H9 (cell line): ENCODE measurements around the gene TRIM67. TPM values are rescaled to one million over a fixed set of nuclear protein-coding genes. Genes with fewer than 3 reads are reported as not detected.
A peak's percentile ranks its signal among the peaks of the same experiment; 100 is the strongest.
"Not testable (repeated sequence)": the region's sequence is repeated elsewhere in the genome, so short reads cannot be mapped to it uniquely, and the experiment has no call there.

Experiments
- DNase-seq: peaks from one replicate; pipeline ENCODE4 v3.0.0-alpha.2; 2017
- H2AFZ ChIP-seq: one replicate; pipeline ENCODE4 v1.6.1; 2013; ENCODE audit warnings: mild to moderate bottlenecking, low read length, control low read depth, moderate library complexity
- H2AK5ac ChIP-seq: 2 replicates; pipeline ENCODE4 v1.6.1; 2013; ENCODE audit warnings: low read length, control low read depth, mixed read lengths; ENCODE audit not compliant: insufficient read length
- H2BK120ac ChIP-seq: one replicate; pipeline ENCODE4 v1.6.1; 2013; ENCODE audit warnings: low read depth, mild to moderate bottlenecking, low read length, control low read depth, inconsistent platforms; ENCODE audit not compliant: poor library complexity, severe bottlenecking
- H2BK12ac ChIP-seq: 2 replicates; pipeline ENCODE4 v1.6.1; 2013; ENCODE audit warnings: low read length, control low read depth, mixed read lengths, low read depth; ENCODE audit not compliant: insufficient read length
- H2BK15ac ChIP-seq: 2 replicates; pipeline ENCODE4 v1.6.1; 2013; ENCODE audit warnings: low read depth, low read length, control low read depth
- H2BK20ac ChIP-seq: one replicate; pipeline ENCODE4 v1.6.1; 2013; ENCODE audit warnings: low read depth, mild to moderate bottlenecking, low read length, control low read depth, inconsistent platforms; ENCODE audit not compliant: poor library complexity, severe bottlenecking
- H2BK5ac ChIP-seq: 2 replicates; pipeline ENCODE4 v1.6.1; 2013; ENCODE audit warnings: low read length, control low read depth, mixed read lengths; ENCODE audit not compliant: insufficient read length
- H3K14ac ChIP-seq: 2 replicates; pipeline ENCODE4 v1.6.1; 2013; ENCODE audit warnings: low read length, control low read depth; ENCODE audit not compliant: insufficient read depth
- H3K18ac ChIP-seq: 2 replicates; pipeline ENCODE4 v1.6.1; 2013; ENCODE audit warnings: low read depth, mild to moderate bottlenecking, mixed read lengths, low read length, control low read depth; ENCODE audit not compliant: insufficient read length
- H3K23ac ChIP-seq: 2 replicates; pipeline ENCODE4 v1.6.1; 2013; ENCODE audit warnings: low read length, control low read depth, mixed read lengths, low read depth; ENCODE audit not compliant: insufficient read length
- H3K23me2 ChIP-seq: 2 replicates; pipeline ENCODE4 v1.6.1; 2013; ENCODE audit warnings: low read depth, mild to moderate bottlenecking, mixed read lengths, low read length, control low read depth; ENCODE audit not compliant: insufficient read length, poor library complexity, severe bottlenecking
- H3K27ac ChIP-seq: 2 replicates; pipeline ENCODE4 v1.5.1; 2013; ENCODE audit warnings: low read length, control low read depth, mixed read lengths, low read depth; ENCODE audit not compliant: insufficient read length
- H3K27me3 ChIP-seq: 2 replicates; pipeline ENCODE4 v1.6.1; 2013; ENCODE audit warnings: low read length, control low read depth, inconsistent platforms; ENCODE audit not compliant: insufficient read depth
- H3K4ac ChIP-seq: 2 replicates; pipeline ENCODE4 v1.6.1; 2013; ENCODE audit warnings: low read depth, mild to moderate bottlenecking, control low read depth, inconsistent platforms, low read length, moderate library complexity
- H3K4me1 ChIP-seq: 2 replicates; pipeline ENCODE4 v1.6.1; 2013; ENCODE audit warnings: low read length, control low read depth, inconsistent platforms; ENCODE audit not compliant: insufficient read depth
- H3K4me2 ChIP-seq: 2 replicates; pipeline ENCODE4 v1.6.1; 2013; ENCODE audit warnings: low read length, control low read depth, mixed read lengths; ENCODE audit not compliant: insufficient read length, insufficient read depth
- H3K56ac ChIP-seq: 2 replicates; pipeline ENCODE4 v1.6.1; 2013; ENCODE audit warnings: low read depth, mild to moderate bottlenecking, mixed read lengths, low read length, control low read depth; ENCODE audit not compliant: insufficient read length
- H3K79me1 ChIP-seq: 2 replicates; pipeline ENCODE4 v1.6.1; 2013; ENCODE audit warnings: low read depth, mild to moderate bottlenecking, moderate library complexity, low read length, control low read depth, inconsistent platforms; ENCODE audit not compliant: insufficient read depth, poor library complexity, severe bottlenecking
- H3K79me2 ChIP-seq: 2 replicates; pipeline ENCODE4 v1.6.1; 2013; ENCODE audit warnings: low read length, control low read depth, inconsistent platforms; ENCODE audit not compliant: insufficient read depth
- H3K9ac ChIP-seq: 2 replicates; pipeline ENCODE4 v1.6.1; 2013; ENCODE audit warnings: low read length, control low read depth, mixed read lengths; ENCODE audit not compliant: insufficient read length; ENCODE audit errors: extremely low read depth
- H3K9me3 ChIP-seq: one replicate; pipeline ENCODE4 v1.6.1; 2013; ENCODE audit warnings: low read depth, low read length, inconsistent platforms; ENCODE audit not compliant: control insufficient read depth
- H3T11ph ChIP-seq: one replicate; pipeline ENCODE4 v1.6.1; 2013; ENCODE audit warnings: mild to moderate bottlenecking, low read length, control low read depth, inconsistent platforms
- H4K20me1 ChIP-seq: one replicate; pipeline ENCODE4 v1.6.1; 2013; ENCODE audit not compliant: control insufficient read depth, insufficient read length, insufficient read depth
- H4K5ac ChIP-seq: 2 replicates; pipeline ENCODE4 v1.6.1; 2013; ENCODE audit warnings: low read depth, mild to moderate bottlenecking, mixed read lengths, low read length, control low read depth; ENCODE audit not compliant: insufficient read length
- H4K8ac ChIP-seq: replicated peaks from 2 replicates; pipeline ENCODE4 v1.6.1; 2013; ENCODE audit warnings: low read length, control low read depth, mixed read lengths, low read depth; ENCODE audit not compliant: insufficient read length
- H4K91ac ChIP-seq: 2 replicates; pipeline ENCODE4 v1.6.1; 2013; ENCODE audit warnings: low read depth, mild to moderate bottlenecking, moderate library complexity, mixed read lengths, low read length, control low read depth; ENCODE audit not compliant: insufficient read length
- H3K27ac Mint-ChIP-seq, 3 experiments: 2 replicates in 2 of 3; 3 replicates in 1 of 3; pipeline ENCODE4 v1.8.0; 2020 to 2021; ENCODE audit warnings: mixed read lengths in 3 of 3, mild to moderate bottlenecking in 1 of 3, moderate library complexity in 1 of 3
- H3K27me3 Mint-ChIP-seq: 2 replicates; pipeline ENCODE4 v1.8.0; 2021; ENCODE audit warnings: low read depth, mild to moderate bottlenecking, moderate library complexity, mixed read lengths
- H3K36me3 Mint-ChIP-seq, 3 experiments: 2 replicates in 2 of 3; 3 replicates in 1 of 3; pipeline ENCODE4 v1.8.0; 2020 to 2021; ENCODE audit warnings: low read depth in 3 of 3, mixed read lengths in 3 of 3; ENCODE audit not compliant: insufficient read depth in 1 of 3
- H3K4me1 Mint-ChIP-seq, 2 experiments: 2 replicates each; pipeline ENCODE4 v1.8.0; 2020; ENCODE audit warnings: mixed read lengths in 2 of 2
- H3K4me3 Mint-ChIP-seq, 2 experiments: 2 replicates in 1 of 2; 3 replicates in 1 of 2; pipeline ENCODE4 v1.8.0; 2020 to 2021; ENCODE audit warnings: mild to moderate bottlenecking in 2 of 2, mixed read lengths in 2 of 2, moderate library complexity in 1 of 2
- H3K9me3 Mint-ChIP-seq, 2 experiments: 2 replicates in 1 of 2; 3 replicates in 1 of 2; pipeline ENCODE4 v1.8.0; 2020; ENCODE audit warnings: mild to moderate bottlenecking in 2 of 2, mixed read lengths in 2 of 2, moderate library complexity in 1 of 2
- CTCF ChIP-seq: fragments of 200-600 bp; sonication (generic); conservative IDR thresholded peaks from 3 replicates; pipeline ENCODE4 v1.8.0; 2021; ENCODE audit warnings: antibody characterized with exemption, mild to moderate bottlenecking
- WGBS: extraction: QIAGEN DNeasy Blood & Tissue Kit; methylation state at CpG from one replicate; pipeline ENCODE4 v1.1.7; 2013; ENCODE audit warnings: missing lambda C conversion rate, low lambda C conversion rate, mixed read lengths; ENCODE audit not compliant: insufficient read length; ENCODE audit errors: extremely low coverage; 5-methylcytosine and 5-hydroxymethylcytosine counted together
- total RNA-seq: library from RNA; stranded (reverse); gene quantifications from 2 replicates; pipeline ENCODE4 v1.2.1, GENCODE V29; 2021

The TRIM67 gene
- total RNA-seq, 1 experiment from 2014 or later, result not detected

- no peak overlapping the region for H2AK5ac ChIP-seq
- H3K27me3 ChIP-seq, result peaks cover 40% of the 10 kb centered on the region
- no peak overlapping the region for H2BK20ac ChIP-seq
- H3K9ac ChIP-seq, result no peak overlapping the region
- no peak overlapping the region for H3K4ac ChIP-seq
- H2BK12ac ChIP-seq, result no peak overlapping the region
- peak overlapping the region; percentile 40 for H3K4me2 ChIP-seq
- no peaks in the 10 kb centered on the region for H3K79me2 ChIP-seq
- Mint-ChIP-seq H3K27ac (no peak overlapping the region), H3K36me3 (no peaks in the 10 kb centered on the region), H3K4me3 (peak overlapping the region; percentile 44 to 70; a peak in 4 of 5 replicates), H3K4me1 (peaks cover 15 to 20% of the 10 kb centered on the region in 2 experiments), H3K9me3 (no peaks in the 10 kb centered on the region; a peak in 2 of 5 replicates), H3K27me3 (peaks cover 99% of the 10 kb centered on the region)
- H3K4me1 ChIP-seq, result no peaks in the 10 kb centered on the region
- no peaks in the 10 kb centered on the region for H4K20me1 ChIP-seq
- peak; percentile 97 for TF ChIP-seq CTCF
- no peaks in the 10 kb centered on the region for H3K23me2 ChIP-seq
- no peaks in the 10 kb centered on the region for H3K79me1 ChIP-seq
- no peak overlapping the region for H2BK15ac ChIP-seq
- no peak overlapping the region for H2BK120ac ChIP-seq
- H3K18ac ChIP-seq, result no peak overlapping the region
- no peak overlapping the region for H4K5ac ChIP-seq
- no peak overlapping the region for H4K8ac ChIP-seq
- no peak overlapping the region for H3K56ac ChIP-seq
- no peaks in the 10 kb centered on the region for H3K9me3 ChIP-seq
- no peak overlapping the region for H3K23ac ChIP-seq
- no CpG with 5 or more reads among the region's 28 CpGs for WGBS
- DNase-seq, result peak; percentile 94
- no peak overlapping the region for H2BK5ac ChIP-seq
- H3T11ph ChIP-seq, result no peak overlapping the region
- H2AFZ ChIP-seq, result no peak overlapping the region
- H3K27ac ChIP-seq, result no peak overlapping the region
- H4K91ac ChIP-seq, result no peak overlapping the region
- H3K14ac ChIP-seq, result no peak overlapping the region
Observed at GRCh38 chr1:231211005-231211857, 49.4 kb downstream of the TRIM67 start.

- H3K4me2 ChIP-seq, H3K14ac ChIP-seq, H2BK15ac ChIP-seq, H3K27ac ChIP-seq, H3K9me3 ChIP-seq, H3T11ph ChIP-seq, H2BK120ac ChIP-seq, H3K4me3 Mint-ChIP-seq, H3K27ac Mint-ChIP-seq, H2AFZ ChIP-seq, H3K18ac ChIP-seq, H3K56ac ChIP-seq, H3K4me1 ChIP-seq, H3K4ac ChIP-seq, H4K20me1 ChIP-seq, H3K36me3 Mint-ChIP-seq, H2BK5ac ChIP-seq, H3K79me2 ChIP-seq, H3K23ac ChIP-seq, DNase-seq, H2BK20ac ChIP-seq, H4K5ac ChIP-seq, H3K23me2 ChIP-seq, H3K9ac ChIP-seq, H3K9me3 Mint-ChIP-seq, H4K91ac ChIP-seq, H4K8ac ChIP-seq, H3K79me1 ChIP-seq, H2BK12ac ChIP-seq, H2AK5ac ChIP-seq: not testable (repeated sequence)
- WGBS, result no CpG with 5 or more reads among the region's 5 CpGs
- peaks cover 46% of the 10 kb centered on the region for H3K27me3 ChIP-seq
- H3K27me3 Mint-ChIP-seq, result peaks cover 99% of the 10 kb centered on the region
- H3K4me1 Mint-ChIP-seq, result peaks cover 22 to 28% of the 10 kb centered on the region in 2 experiments
Observed at GRCh38 chr1:231212301-231212700, 50.4 kb downstream of the TRIM67 start.
